Esophagus squamous epithelium (tissue), 4 donors: ENCODE measurements around the gene NFIL3.

Source experiments
- POLR2A ChIP-seq, 4 donors: fragments of 450-650 bp; IDR thresholded peaks; one replicate each; pipeline ENCODE4 v1.6.1; 2017; ENCODE audit warnings: antibody characterized with exemption in 4 of 4, mild to moderate bottlenecking in 4 of 4, moderate library complexity in 3 of 4
- TF ChIP-seq, protein P1 (sequence below), 6 experiments: fragments of 450-650 bp in 4 of 6; fragments of 200-600 bp in 2 of 6; sonication (generic) in 2 of 6; IDR thresholded peaks; one replicate each; pipeline ENCODE4 v1.5.1; 2016 to 2019; ENCODE audit warnings: antibody characterized with exemption in 6 of 6, mild to moderate bottlenecking in 4 of 6, moderate library complexity in 4 of 6

- TF ChIP-seq POLR2A (IDR thresholded peaks at IDR 0.05): no peak
- TF ChIP-seq, protein P1, sequence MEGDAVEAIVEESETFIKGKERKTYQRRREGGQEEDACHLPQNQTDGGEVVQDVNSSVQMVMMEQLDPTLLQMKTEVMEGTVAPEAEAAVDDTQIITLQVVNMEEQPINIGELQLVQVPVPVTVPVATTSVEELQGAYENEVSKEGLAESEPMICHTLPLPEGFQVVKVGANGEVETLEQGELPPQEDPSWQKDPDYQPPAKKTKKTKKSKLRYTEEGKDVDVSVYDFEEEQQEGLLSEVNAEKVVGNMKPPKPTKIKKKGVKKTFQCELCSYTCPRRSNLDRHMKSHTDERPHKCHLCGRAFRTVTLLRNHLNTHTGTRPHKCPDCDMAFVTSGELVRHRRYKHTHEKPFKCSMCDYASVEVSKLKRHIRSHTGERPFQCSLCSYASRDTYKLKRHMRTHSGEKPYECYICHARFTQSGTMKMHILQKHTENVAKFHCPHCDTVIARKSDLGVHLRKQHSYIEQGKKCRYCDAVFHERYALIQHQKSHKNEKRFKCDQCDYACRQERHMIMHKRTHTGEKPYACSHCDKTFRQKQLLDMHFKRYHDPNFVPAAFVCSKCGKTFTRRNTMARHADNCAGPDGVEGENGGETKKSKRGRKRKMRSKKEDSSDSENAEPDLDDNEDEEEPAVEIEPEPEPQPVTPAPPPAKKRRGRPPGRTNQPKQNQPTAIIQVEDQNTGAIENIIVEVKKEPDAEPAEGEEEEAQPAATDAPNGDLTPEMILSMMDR (IDR thresholded peaks at IDR 0.05): no peak
Observed at GRCh38 chr9:91393826-91394225, 29.8 kb downstream of the NFIL3 start.
